Peyer's patch (tissue), 4 donors: Measurements from ENCODE around the gene FBXW5.

Source experiments
- POLR2A ChIP-seq, 2 donors: fragments of 450-650 bp; IDR thresholded peaks; one replicate each; pipeline ENCODE4 v1.5.1; 2017; ENCODE audit warnings: antibody characterized with exemption in 2 of 2, mild to moderate bottlenecking in 2 of 2, moderate library complexity in 2 of 2
- TF ChIP-seq, protein P1 (sequence below), 6 experiments: fragments of 450-650 bp in 4 of 6; fragments of 200-600 bp in 2 of 6; sonication (generic) in 1 of 6; IDR thresholded peaks; one replicate each; pipeline ENCODE4 v1.5.1; 2017 to 2019; ENCODE audit warnings: antibody characterized with exemption in 6 of 6, mild to moderate bottlenecking in 3 of 6, moderate library complexity in 1 of 6

DNA sequence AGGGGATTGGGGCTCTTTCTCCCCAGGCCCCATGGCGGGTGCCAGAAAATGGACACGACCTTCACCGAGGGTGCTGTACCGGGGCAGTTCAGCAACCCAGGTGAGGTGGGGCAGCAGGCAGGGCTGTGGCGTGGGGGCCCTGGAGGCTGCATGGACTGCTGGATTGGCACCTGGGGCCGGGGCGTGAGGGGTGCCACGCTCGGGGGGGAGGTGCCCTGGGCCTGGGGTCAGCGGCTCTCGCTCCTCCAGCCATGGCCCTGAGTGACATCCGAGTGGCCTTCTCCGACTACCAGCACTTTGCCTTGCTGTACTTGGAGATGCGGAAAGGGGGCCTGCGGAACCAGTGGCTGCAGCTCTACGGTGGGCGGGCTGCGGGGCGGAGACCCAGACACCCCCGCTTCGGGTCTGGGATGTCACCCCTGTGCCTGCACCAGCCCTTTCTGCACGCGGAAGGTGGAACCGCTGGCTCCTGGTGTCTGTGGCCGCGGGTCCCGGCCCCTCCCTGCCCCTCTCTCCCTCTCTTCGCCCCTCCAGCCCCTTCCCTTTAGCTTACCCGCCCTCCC, 40.0 kb upstream of the FBXW5 start:
- TF ChIP-seq, protein P1, sequence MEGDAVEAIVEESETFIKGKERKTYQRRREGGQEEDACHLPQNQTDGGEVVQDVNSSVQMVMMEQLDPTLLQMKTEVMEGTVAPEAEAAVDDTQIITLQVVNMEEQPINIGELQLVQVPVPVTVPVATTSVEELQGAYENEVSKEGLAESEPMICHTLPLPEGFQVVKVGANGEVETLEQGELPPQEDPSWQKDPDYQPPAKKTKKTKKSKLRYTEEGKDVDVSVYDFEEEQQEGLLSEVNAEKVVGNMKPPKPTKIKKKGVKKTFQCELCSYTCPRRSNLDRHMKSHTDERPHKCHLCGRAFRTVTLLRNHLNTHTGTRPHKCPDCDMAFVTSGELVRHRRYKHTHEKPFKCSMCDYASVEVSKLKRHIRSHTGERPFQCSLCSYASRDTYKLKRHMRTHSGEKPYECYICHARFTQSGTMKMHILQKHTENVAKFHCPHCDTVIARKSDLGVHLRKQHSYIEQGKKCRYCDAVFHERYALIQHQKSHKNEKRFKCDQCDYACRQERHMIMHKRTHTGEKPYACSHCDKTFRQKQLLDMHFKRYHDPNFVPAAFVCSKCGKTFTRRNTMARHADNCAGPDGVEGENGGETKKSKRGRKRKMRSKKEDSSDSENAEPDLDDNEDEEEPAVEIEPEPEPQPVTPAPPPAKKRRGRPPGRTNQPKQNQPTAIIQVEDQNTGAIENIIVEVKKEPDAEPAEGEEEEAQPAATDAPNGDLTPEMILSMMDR (IDR thresholded peaks at IDR 0.05), result no peak
- TF ChIP-seq POLR2A (IDR thresholded peaks at IDR 0.05), result no peak
